Measurements from ENCODE around the gene PIK3C2G. TPM values are rescaled to one million over a fixed set of nuclear protein-coding genes. Genes with fewer than 3 reads are reported as not detected.
"Not testable (repeated sequence)": the region's sequence is repeated elsewhere in the genome, so short reads cannot be mapped to it uniquely, and the experiment has no call there.

Gene PIK3C2G
- total RNA-seq, 1 experiment from 2014 or later: not detected

- H3K23ac ChIP-seq (ENCODE audit: insufficient read length, low read depth, low read length); H3K27me3 ChIP-seq (ENCODE audit: insufficient read depth, low read length); H2BK120ac ChIP-seq (ENCODE audit: low read depth, low read length, poor library complexity, severe bottlenecking); H3K9me3 ChIP-seq (ENCODE audit: control insufficient read depth, low read depth, low read length); H3K27ac ChIP-seq (ENCODE audit: insufficient read length, low read depth, low read length); H3K4me1 Mint-ChIP-seq; H4K20me1 ChIP-seq (ENCODE audit: control insufficient read depth, insufficient read depth, insufficient read length); H3K14ac ChIP-seq (ENCODE audit: insufficient read depth, low read length); H3K4ac ChIP-seq (ENCODE audit: low read depth, low read length); H3K79me1 ChIP-seq (ENCODE audit: insufficient read depth, low read depth, low read length, poor library complexity, severe bottlenecking); H4K8ac ChIP-seq (replicated peaks; ENCODE audit: insufficient read length, low read depth, low read length); H4K5ac ChIP-seq (ENCODE audit: insufficient read length, low read depth, low read length); H2BK12ac ChIP-seq (ENCODE audit: insufficient read length, low read depth, low read length); H3K4me3 Mint-ChIP-seq; H2AFZ ChIP-seq (ENCODE audit: low read length); H2BK20ac ChIP-seq (ENCODE audit: low read depth, low read length, poor library complexity, severe bottlenecking); H2BK5ac ChIP-seq (ENCODE audit: insufficient read length, low read length); H3K18ac ChIP-seq (ENCODE audit: insufficient read length, low read depth, low read length); H3K4me2 ChIP-seq (ENCODE audit: insufficient read depth, insufficient read length, low read length); H2AK5ac ChIP-seq (ENCODE audit: insufficient read length, low read length); H3T11ph ChIP-seq (ENCODE audit: low read length); H3K56ac ChIP-seq (ENCODE audit: insufficient read length, low read depth, low read length); H3K9ac ChIP-seq (ENCODE audit: extremely low read depth, insufficient read length, low read length); H2BK15ac ChIP-seq (ENCODE audit: low read depth, low read length); DNase-seq; H3K23me2 ChIP-seq (ENCODE audit: insufficient read length, low read depth, low read length, poor library complexity, severe bottlenecking); H3K79me2 ChIP-seq (ENCODE audit: insufficient read depth, low read length); H3K4me1 ChIP-seq (ENCODE audit: insufficient read depth, low read length); H4K91ac ChIP-seq (ENCODE audit: insufficient read length, low read depth, low read length); H3K9me3 Mint-ChIP-seq; H3K27me3 Mint-ChIP-seq (ENCODE audit: low read depth); H3K36me3 Mint-ChIP-seq (ENCODE audit: insufficient read depth in 1 of 3, low read depth in 3 of 3): not testable (repeated sequence)
- WGBS (ENCODE audit: extremely low coverage, insufficient read length, low lambda C conversion rate): no CpG with 5 or more reads among the region's 21 CpGs
- 0 out of 7 replicates have a peak overlapping the region, but pooled peaks of 1 of the 3 experiments have one; percentile 30 for H3K27ac Mint-ChIP-seq
Observed at GRCh38 chr12:18500736-18501135, 239.4 kb downstream of the PIK3C2G start.
